Tibial nerve (tissue), 4 donors: ENCODE measurements around the gene BTBD2. TPM values are rescaled to one million over a fixed set of nuclear protein-coding genes. Genes with fewer than 3 reads are reported as not detected.
"Not testable (repeated sequence)": the region's sequence is repeated elsewhere in the genome, so short reads cannot be mapped to it uniquely, and the experiment has no call there.

Source experiments
- DNase-seq, 2 donors: peaks; one replicate each; pipeline ENCODE4 v3.0.0-alpha.2; 2019; ENCODE audit warnings: low spot score in 2 of 2
- H3K27ac ChIP-seq, 4 donors: fragments of 200-600 bp; sonication (generic) in 3 of 4; one replicate each; pipeline ENCODE4 v1.5.1; 2017 to 2019; ENCODE audit warnings: mild to moderate bottlenecking in 1 of 4
- H3K27me3 ChIP-seq, 2 donors: fragments of 200-600 bp; sonication (generic) in 1 of 2; one replicate each; pipeline versions ENCODE4 v1.5.1 to v1.6.0; 2017 to 2019
- H3K36me3 ChIP-seq, 3 donors: fragments of 200-600 bp; sonication (generic); one replicate each; pipeline ENCODE4 v1.5.1; 2018 to 2019
- H3K4me1 ChIP-seq, 4 donors: fragments of 200-600 bp; sonication (generic) in 3 of 4; one replicate each; pipeline ENCODE4 v1.5.1; 2017 to 2019
- H3K4me3 ChIP-seq, 4 donors: fragments of 200-600 bp; sonication (generic) in 3 of 4; one replicate each; pipeline ENCODE4 v1.5.1; 2017 to 2019; ENCODE audit warnings: mild to moderate bottlenecking in 1 of 4, moderate library complexity in 1 of 4
- H3K9me3 ChIP-seq, 4 donors: fragments of 200-600 bp; sonication (generic) in 3 of 4; one replicate each; pipeline ENCODE4 v1.5.1; 2017 to 2019
- EP300 ChIP-seq, 2 donors: sonication (generic); formaldehyde crosslinking; IDR thresholded peaks; one replicate each; pipeline ENCODE4 v1.6.1; 2017; ENCODE audit warnings: antibody characterized with exemption in 2 of 2, mild to moderate bottlenecking in 1 of 2
- POLR2A ChIP-seq, 2 donors: fragments of 450-650 bp; IDR thresholded peaks; one replicate each; pipeline ENCODE4 v1.6.1; 2017; ENCODE audit warnings: antibody characterized with exemption in 2 of 2, mild to moderate bottlenecking in 2 of 2, moderate library complexity in 2 of 2
- WGBS, 2 donors: methylation state at CpG; one replicate each; pipeline ENCODE4 v1.1.5; 2018; 5-methylcytosine and 5-hydroxymethylcytosine counted together
- total RNA-seq, 4 donors: library from RNA; depleted of rRNA; stranded (reverse); fragments of >200 nt; gene quantifications; one replicate each; pipeline ENCODE4 v1.1.0, GENCODE V29; 2016
- TF ChIP-seq, protein P1 (sequence below), 5 experiments: fragments of 200-600 bp in 3 of 5; fragments of 450-650 bp in 2 of 5; sonication (generic) in 3 of 5; IDR thresholded peaks; one replicate each; pipeline ENCODE4 v1.5.1; 2016 to 2019; ENCODE audit warnings: antibody characterized with exemption in 5 of 5, mild to moderate bottlenecking in 3 of 5, moderate library complexity in 2 of 5

Gene BTBD2
- total RNA-seq, 4 donors from 2014 or later, result 54.0 to 94.5 (median 73.5) TPM

DNA sequence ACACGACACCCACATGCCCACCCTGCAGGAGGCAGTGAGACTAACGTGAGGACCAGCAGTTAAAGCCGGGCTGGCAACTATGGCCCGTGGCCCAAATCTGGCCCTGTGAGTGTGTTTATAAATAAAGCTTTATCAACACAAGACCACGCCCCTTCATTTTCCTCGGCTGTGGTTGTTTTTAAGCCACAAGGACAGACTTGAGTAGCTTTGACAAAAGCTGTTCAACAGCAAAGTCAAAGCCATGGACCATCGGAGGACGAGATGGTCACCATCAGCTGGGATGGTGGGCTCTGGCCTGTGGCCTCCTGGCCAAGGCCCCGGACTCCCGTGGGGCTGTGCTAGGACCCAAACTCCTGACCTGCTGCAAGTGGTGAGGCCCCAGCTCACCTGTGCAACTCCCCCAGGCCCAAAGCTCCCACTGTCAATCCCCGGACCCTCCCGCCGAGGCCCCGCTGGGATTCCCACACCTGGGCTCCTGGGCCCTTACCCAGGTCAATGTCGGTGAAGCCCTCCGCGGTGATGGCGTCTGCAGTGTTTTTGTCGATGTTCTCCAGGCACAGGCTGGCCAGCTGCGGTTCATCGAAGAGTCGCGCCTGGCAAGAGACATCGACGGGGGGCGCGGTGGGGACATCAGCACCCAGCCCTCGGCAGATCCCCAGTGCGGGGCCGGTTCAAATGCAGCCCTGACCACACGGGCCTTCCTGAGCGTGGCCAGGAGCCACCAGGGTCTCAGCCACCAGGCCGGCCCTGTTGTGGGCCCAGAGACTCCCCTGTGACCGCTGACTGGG is 25.1 kb downstream of the BTBD2 start:
- Histone ChIP-seq H3K4me1 (peaks cover 0 to 5% (median 0%) of the 10 kb centered on the region in 4 donors), H3K27me3 (no peaks in the 10 kb centered on the region), H3K4me3 (no peak overlapping the region), H3K9me3 (no peaks in the 10 kb centered on the region), H3K36me3 (peaks cover 0 to 97% (median 43%) of the 10 kb centered on the region in 3 donors), H3K27ac (no peak overlapping the region)
- WGBS, 2 donors, result 95 to 98% methylated on average over 25 to 34 of the region's 34 CpGs
- TF ChIP-seq EP300 (IDR thresholded peaks at IDR 0.05) (no peak), POLR2A (IDR thresholded peaks at IDR 0.05) (no peak)
- TF ChIP-seq, protein P1, sequence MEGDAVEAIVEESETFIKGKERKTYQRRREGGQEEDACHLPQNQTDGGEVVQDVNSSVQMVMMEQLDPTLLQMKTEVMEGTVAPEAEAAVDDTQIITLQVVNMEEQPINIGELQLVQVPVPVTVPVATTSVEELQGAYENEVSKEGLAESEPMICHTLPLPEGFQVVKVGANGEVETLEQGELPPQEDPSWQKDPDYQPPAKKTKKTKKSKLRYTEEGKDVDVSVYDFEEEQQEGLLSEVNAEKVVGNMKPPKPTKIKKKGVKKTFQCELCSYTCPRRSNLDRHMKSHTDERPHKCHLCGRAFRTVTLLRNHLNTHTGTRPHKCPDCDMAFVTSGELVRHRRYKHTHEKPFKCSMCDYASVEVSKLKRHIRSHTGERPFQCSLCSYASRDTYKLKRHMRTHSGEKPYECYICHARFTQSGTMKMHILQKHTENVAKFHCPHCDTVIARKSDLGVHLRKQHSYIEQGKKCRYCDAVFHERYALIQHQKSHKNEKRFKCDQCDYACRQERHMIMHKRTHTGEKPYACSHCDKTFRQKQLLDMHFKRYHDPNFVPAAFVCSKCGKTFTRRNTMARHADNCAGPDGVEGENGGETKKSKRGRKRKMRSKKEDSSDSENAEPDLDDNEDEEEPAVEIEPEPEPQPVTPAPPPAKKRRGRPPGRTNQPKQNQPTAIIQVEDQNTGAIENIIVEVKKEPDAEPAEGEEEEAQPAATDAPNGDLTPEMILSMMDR (IDR thresholded peaks at IDR 0.05), result no peak
- no peak for DNase-seq

DNA sequence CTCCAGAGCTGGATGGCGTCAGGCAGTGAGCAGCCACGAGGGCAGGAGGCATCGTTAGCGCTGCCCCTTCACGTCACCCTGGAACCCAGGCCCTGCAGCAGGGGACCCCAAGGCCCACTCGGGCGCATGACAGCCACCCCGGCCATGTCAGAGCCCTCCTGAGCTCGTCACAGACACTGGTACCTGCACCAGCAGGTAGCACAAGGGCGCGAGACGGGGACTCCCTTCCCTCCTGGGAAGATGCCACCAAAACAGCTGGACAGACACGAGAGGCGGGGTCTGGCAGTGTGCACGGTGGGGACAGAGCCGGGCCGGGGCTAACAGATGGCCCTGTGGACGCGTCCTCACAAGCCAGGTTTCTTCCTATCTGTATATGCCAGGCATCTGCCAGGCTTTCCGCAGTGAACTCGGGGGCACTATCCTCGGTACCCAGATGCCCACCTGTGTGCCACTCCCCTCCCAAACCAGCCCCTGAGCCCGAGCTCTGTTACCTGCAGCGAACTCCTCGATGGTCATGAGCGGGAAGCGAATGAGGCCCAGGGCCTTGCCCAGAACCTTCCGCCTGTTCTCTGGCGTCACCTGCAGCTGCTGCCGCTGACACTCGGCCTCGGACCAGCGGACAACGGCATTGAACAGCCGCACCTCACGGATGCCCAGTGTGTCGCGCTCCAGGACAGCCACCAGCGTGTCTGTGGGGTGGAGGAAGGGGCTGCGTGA is 25.8 kb downstream of the BTBD2 start:
- WGBS, 2 donors, result 92 to 96% methylated on average over 29 to 35 of the region's 40 CpGs
- TF ChIP-seq, protein P1 (IDR thresholded peaks at IDR 0.05), result no peak
- TF ChIP-seq EP300 (IDR thresholded peaks at IDR 0.05), result no peak
- TF ChIP-seq POLR2A (IDR thresholded peaks at IDR 0.05), result no peak
- H3K4me3 ChIP-seq, result no peak overlapping the region
- H3K36me3 ChIP-seq, result peaks cover 0 to 98% (median 45%) of the 10 kb centered on the region in 3 donors
- no peaks in the 10 kb centered on the region for H3K27me3 ChIP-seq
- no peaks in the 10 kb centered on the region for H3K9me3 ChIP-seq
- no peak for DNase-seq
- peaks cover 0 to 5% (median 0%) of the 10 kb centered on the region in 4 donors for H3K4me1 ChIP-seq
- H3K27ac ChIP-seq, result no peak overlapping the region

DNA sequence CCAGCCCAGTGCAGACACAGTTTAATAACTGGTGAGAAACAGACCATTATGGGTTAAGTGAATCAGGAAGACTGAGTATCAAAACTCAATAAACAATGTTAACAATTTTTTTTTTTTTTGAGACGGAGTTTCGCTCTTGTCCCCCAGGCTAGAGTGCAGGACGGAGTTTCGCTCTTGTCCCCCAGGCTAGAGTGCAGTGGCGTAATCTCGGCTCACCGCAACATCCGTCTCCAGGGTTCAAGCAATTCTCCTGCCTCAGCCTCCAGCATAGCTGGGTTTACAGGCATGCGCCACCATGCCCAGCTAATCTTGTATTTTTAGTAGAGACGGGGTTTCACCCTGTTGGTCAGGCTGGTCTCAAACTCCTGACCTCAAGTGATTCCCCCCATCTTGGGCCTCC is 27.1 kb downstream of the BTBD2 start:
- DNase-seq, H3K4me3 ChIP-seq, H3K27ac ChIP-seq, H3K4me1 ChIP-seq, H3K27me3 ChIP-seq, H3K9me3 ChIP-seq: not testable (repeated sequence)
- H3K36me3 ChIP-seq, result peaks cover 0 to 98% (median 45%) of the 10 kb centered on the region in 3 donors
- 78% methylated on average over 10 of the region's 10 CpGs for WGBS, 2 donors

DNA sequence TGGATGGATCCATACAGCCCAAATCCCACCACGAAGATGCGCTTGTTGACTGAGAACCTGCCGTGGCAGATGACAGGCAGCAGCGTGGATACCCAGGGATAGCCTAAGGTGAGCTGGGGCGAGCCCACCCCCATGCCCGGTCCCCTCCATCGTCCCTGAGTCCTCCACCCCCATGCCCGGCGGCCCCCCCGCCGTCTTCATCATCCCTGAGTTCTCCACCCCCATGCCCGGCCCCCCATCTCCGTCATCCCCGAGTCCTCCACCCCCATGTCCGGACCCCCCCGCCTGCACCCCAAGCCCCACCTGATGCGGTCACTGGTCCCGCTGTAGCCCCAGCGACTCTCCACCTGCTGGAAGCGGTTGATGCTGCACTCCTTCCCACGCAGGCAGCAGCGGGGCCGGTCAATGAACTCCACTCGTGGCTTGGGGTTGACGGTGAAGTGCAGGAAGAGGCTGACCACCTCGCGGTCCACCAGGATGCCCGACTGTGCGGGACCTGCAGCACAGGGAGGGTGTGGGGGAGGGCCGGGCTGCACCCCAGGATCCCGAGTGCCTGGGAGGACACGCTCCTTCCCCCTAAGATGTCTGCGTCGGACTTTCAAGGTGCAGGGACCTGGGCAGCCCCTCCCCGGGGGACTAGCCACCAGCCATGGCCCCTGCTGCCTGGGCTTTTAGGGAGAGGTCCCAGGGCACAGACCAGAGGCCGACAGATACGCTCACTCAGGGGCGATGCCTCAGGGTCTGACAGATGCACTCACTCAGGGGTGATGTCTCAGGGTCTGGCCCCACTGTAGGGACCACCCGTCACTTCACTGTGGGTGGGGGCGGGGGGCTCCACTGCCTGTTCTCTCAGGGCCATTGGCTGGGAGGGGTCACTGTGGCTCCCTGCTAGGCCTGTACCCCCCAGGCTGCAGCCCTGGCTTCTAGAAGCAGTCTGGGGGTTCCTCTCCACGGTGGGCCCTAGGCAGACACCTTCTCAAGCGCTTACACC is 28.0 kb downstream of the BTBD2 start:
- Histone ChIP-seq H3K9me3 (no peaks in the 10 kb centered on the region), H3K27me3 (no peaks in the 10 kb centered on the region), H3K36me3 (peaks cover 0 to 97% (median 45%) of the 10 kb centered on the region in 3 donors), H3K4me3 (no peak overlapping the region), H3K4me1 (no peaks in the 10 kb centered on the region), H3K27ac (no peak overlapping the region)
- WGBS, 2 donors, result 79 to 81% methylated on average over 27 to 30 of the region's 42 CpGs
- TF ChIP-seq POLR2A (IDR thresholded peaks at IDR 0.05) (no peak), EP300 (IDR thresholded peaks at IDR 0.05) (no peak)
- TF ChIP-seq, protein P1 (IDR thresholded peaks at IDR 0.05), result no peak
- no peak for DNase-seq
